Measurements from ENCODE around the gene CYP3A4.

GRCh38 chr7:99766484-99767099 is 17.4 kb downstream of the CYP3A4 start:
- TF ChIP-seq CTCF (IDR thresholded peaks at IDR 0.05; ENCODE audit: control extremely low read depth in 1 of 3, insufficient read depth in 1 of 3, low read depth in 1 of 3, low read length in 3 of 3): no peak
- TF ChIP-seq TEAD4 (IDR thresholded peaks at IDR 0.05; ENCODE audit: low read depth, low read length): no peak
